Measurements from ENCODE around the gene MAN1A1. TPM values are rescaled to one million over a fixed set of nuclear protein-coding genes. Genes with fewer than 3 reads are reported as not detected.

MAN1A1 gene
- total RNA-seq, 1 donor from 2014 or later, result 3.0 TPM

- Mint-ChIP-seq H3K27ac (ENCODE audit: unreplicated experiment) (no peak overlapping the region), H3K9me3 (no peaks in the 10 kb centered on the region)
- no peak for TF ChIP-seq CTCF (conservative IDR thresholded peaks at IDR 0.05)
These were observed 134.3 kb downstream of the MAN1A1 start for GRCh38 chr6:119215309-119215708.

DNA sequence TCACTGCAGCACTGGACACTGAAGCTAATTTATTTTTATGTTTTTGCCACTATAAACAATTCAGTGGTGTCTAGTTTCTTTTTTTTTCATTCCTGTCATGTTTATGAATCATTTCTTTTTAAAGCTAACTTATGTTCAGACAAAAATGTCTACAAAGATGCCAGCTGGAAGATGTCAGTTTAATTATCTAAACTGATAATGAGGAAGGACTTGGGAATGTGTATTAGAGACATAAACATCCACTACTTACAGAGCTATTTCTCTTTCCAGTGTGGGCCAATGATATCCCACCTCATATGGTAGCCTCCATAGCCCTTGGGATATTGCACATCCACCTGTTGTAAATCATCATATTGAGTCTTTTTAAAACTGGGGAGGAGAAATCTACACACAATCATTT is 139.0 kb downstream of the MAN1A1 start:
- no peak for TF ChIP-seq CTCF (conservative IDR thresholded peaks at IDR 0.05)

More at GRCh38 chr6:119215309-119215708, 134.3 kb downstream of the MAN1A1 start:
- no peak for DNase-seq (ENCODE audit: low read depth, low spot score)
- Mint-ChIP-seq H3K27me3 (ENCODE audit: low read depth) (no peaks in the 10 kb centered on the region), H3K4me1 (no peaks in the 10 kb centered on the region), H3K4me3 (no peak overlapping the region), H3K36me3 (ENCODE audit: low read depth) (no peaks in the 10 kb centered on the region)

GRCh38 chr6:119209452-119210205 is 139.9 kb downstream of the MAN1A1 start:
- Mint-ChIP-seq H3K36me3 (ENCODE audit: low read depth) (no peaks in the 10 kb centered on the region), H3K4me1 (no peaks in the 10 kb centered on the region), H3K9me3 (no peaks in the 10 kb centered on the region), H3K27me3 (ENCODE audit: low read depth) (no peaks in the 10 kb centered on the region), H3K27ac (ENCODE audit: unreplicated experiment) (no peak overlapping the region), H3K4me3 (no peak overlapping the region)
- no peak for DNase-seq (ENCODE audit: low read depth, low spot score)
- no peak for TF ChIP-seq CTCF (conservative IDR thresholded peaks at IDR 0.05)

More for the DNA sequence above, 139.0 kb downstream of the MAN1A1 start:
- DNase-seq (ENCODE audit: low read depth, low spot score), result no peak
- Mint-ChIP-seq H3K4me1 (no peaks in the 10 kb centered on the region), H3K9me3 (no peaks in the 10 kb centered on the region), H3K27ac (ENCODE audit: unreplicated experiment) (no peak overlapping the region), H3K36me3 (ENCODE audit: low read depth) (no peaks in the 10 kb centered on the region), H3K27me3 (ENCODE audit: low read depth) (no peaks in the 10 kb centered on the region), H3K4me3 (no peak overlapping the region)

DNA sequence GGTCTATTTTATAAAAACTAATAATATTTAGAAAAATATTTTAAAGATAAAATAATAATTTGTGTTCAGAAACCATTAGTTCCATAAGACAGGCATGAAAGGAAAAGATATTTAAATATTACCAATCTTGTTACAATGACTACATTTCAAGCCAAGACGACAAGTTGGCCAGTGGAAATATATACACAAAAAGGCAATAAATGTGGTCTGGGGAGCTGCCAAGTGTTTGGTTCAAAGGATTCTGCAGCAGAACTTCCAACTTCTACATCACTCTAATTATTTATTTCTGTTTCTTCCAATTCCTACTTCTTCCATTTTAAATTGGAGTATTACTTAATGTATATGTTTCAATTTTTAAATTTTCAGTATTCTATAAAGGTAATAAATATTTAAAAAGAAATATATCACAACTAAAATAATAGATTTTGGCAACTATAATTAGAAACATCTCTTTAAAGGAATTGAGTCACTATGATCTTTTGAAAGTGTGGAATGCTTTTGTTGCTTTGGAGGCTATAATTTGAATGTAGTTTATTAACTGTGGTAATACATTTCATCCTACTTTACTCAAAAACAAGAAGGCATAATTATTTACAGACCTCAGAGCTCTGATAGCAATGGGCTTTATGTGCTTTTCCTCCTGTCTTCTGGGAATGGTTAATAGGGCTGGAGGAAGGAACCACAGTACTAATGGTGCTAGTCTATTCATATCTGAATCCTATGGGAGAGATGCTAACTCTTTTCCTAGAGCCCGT is 141.4 kb downstream of the MAN1A1 start:
- Mint-ChIP-seq H3K36me3 (ENCODE audit: low read depth) (no peaks in the 10 kb centered on the region), H3K4me3 (no peak overlapping the region), H3K27me3 (ENCODE audit: low read depth) (no peaks in the 10 kb centered on the region), H3K9me3 (no peaks in the 10 kb centered on the region), H3K27ac (ENCODE audit: unreplicated experiment) (no peak overlapping the region), H3K4me1 (no peaks in the 10 kb centered on the region)
- no peak for DNase-seq (ENCODE audit: low read depth, low spot score)
- no peak for TF ChIP-seq CTCF (conservative IDR thresholded peaks at IDR 0.05)

DNA sequence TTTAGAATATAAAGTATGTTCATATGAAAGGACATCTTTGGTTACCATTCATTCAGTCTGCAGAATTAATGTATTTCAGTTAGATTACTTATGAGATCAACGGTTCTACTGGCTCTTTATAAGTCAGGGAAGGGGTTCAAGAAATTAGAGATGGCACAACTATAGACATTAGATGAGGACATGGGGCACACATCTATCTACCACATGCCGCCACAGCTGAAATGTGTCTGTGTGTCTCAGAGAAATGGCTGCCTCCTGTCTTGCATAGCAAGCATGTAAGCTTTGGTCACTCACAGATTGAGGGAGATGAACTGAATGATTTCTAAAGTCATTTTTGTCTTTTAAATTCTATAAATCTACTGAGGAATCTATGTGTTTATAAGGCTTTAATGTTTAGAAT is 142.2 kb downstream of the MAN1A1 start:
- no peak for TF ChIP-seq CTCF (conservative IDR thresholded peaks at IDR 0.05)
- H3K4me1 Mint-ChIP-seq, result no peaks in the 10 kb centered on the region
- no peak overlapping the region for H3K27ac Mint-ChIP-seq (ENCODE audit: unreplicated experiment)
- H3K36me3 Mint-ChIP-seq (ENCODE audit: low read depth), result no peaks in the 10 kb centered on the region
- DNase-seq (ENCODE audit: low read depth, low spot score), result no peak
- H3K9me3 Mint-ChIP-seq, result no peaks in the 10 kb centered on the region
- no peak overlapping the region for H3K4me3 Mint-ChIP-seq
- H3K27me3 Mint-ChIP-seq (ENCODE audit: low read depth), result no peaks in the 10 kb centered on the region

Data from neural crest cell (in vitro differentiated cells).